ENCODE results near the gene CLCN2. TPM values are rescaled to one million over a fixed set of nuclear protein-coding genes. Genes with fewer than 3 reads are reported as not detected.
"Not testable (repeated sequence)": the region's sequence is repeated elsewhere in the genome, so short reads cannot be mapped to it uniquely, and the experiment has no call there.

CLCN2 gene
- total RNA-seq, 1 donor from 2014 or later, result 9.0 TPM

GRCh38 chr3:184343200-184343876, 18.1 kb downstream of the CLCN2 start:
- H4K20me1 ChIP-seq (ENCODE audit: insufficient read depth, low read length), result peaks cover 31% of the 10 kb centered on the region
- no peaks in the 10 kb centered on the region for H3K36me3 ChIP-seq (ENCODE audit: insufficient read depth, low read length)
- no peak overlapping the region for H3K27ac ChIP-seq (ENCODE audit: low read depth, low read length)
- Mint-ChIP-seq H3K36me3 (ENCODE audit: low read depth, unreplicated experiment) (peaks cover 18% of the 10 kb centered on the region), H3K27me3 (ENCODE audit: low read depth, unreplicated experiment) (no peaks in the 10 kb centered on the region), H3K9me3 (ENCODE audit: unreplicated experiment) (no peaks in the 10 kb centered on the region), H3K27ac (ENCODE audit: unreplicated experiment) (no peak overlapping the region), H3K4me3 (ENCODE audit: unreplicated experiment) (peak overlapping the region; percentile 60), H3K4me1 (ENCODE audit: low read depth, unreplicated experiment) (peaks cover 39% of the 10 kb centered on the region)
- no peaks in the 10 kb centered on the region for H3K27me3 ChIP-seq (ENCODE audit: insufficient read depth, low read length)
- H3K4me3 ChIP-seq (ENCODE audit: insufficient read depth, low read depth, low read length), result no peak overlapping the region
- peaks cover 38% of the 10 kb centered on the region for H3K4me1 ChIP-seq (ENCODE audit: insufficient read depth, low read length)
- DNase-seq (ENCODE audit: low read depth) (no peak), FAIRE-seq (no peak)
- H3K9ac ChIP-seq (ENCODE audit: low read length), result no peak overlapping the region
- no peak overlapping the region for H2AFZ ChIP-seq (ENCODE audit: low read depth, low read length)
- no peaks in the 10 kb centered on the region for H3K9me3 ChIP-seq (ENCODE audit: insufficient read depth, low read depth, low read length)
- H3K79me2 ChIP-seq (ENCODE audit: insufficient read depth, low read length), result peaks cover 8% of the 10 kb centered on the region
- no peak for TF ChIP-seq EZH2 (IDR thresholded peaks at IDR 0.05; ENCODE audit: insufficient read depth, low read length)
- TF ChIP-seq CTCF (IDR thresholded peaks at IDR 0.05; ENCODE audit: insufficient read depth, low read depth, low read length), result no peak
- H3K4me2 ChIP-seq (ENCODE audit: low read length), result peak overlapping the region; percentile 19

- no peak for DNase-seq (ENCODE audit: low read depth)
- Histone ChIP-seq H3K9ac (ENCODE audit: low read length) (no peak overlapping the region), H3K4me1 (ENCODE audit: insufficient read depth, low read length) (peaks cover 52% of the 10 kb centered on the region), H3K27ac (ENCODE audit: low read depth, low read length) (no peak overlapping the region), H3K9me3 (ENCODE audit: insufficient read depth, low read depth, low read length) (no peaks in the 10 kb centered on the region), H3K79me2 (ENCODE audit: insufficient read depth, low read length) (peaks cover 15% of the 10 kb centered on the region), H4K20me1 (ENCODE audit: insufficient read depth, low read length) (peaks cover 31% of the 10 kb centered on the region), H2AFZ (ENCODE audit: low read depth, low read length) (no peak overlapping the region), H3K27me3 (ENCODE audit: insufficient read depth, low read length) (no peaks in the 10 kb centered on the region), H3K4me3 (ENCODE audit: insufficient read depth, low read depth, low read length) (no peak overlapping the region), H3K4me2 (ENCODE audit: low read length) (no peak overlapping the region), H3K36me3 (ENCODE audit: insufficient read depth, low read length) (no peaks in the 10 kb centered on the region)
- H3K27ac Mint-ChIP-seq (ENCODE audit: unreplicated experiment), result no peak overlapping the region
- no peak overlapping the region for H3K4me3 Mint-ChIP-seq (ENCODE audit: unreplicated experiment)
- H3K4me1 Mint-ChIP-seq (ENCODE audit: low read depth, unreplicated experiment), result peaks cover 46% of the 10 kb centered on the region
- H3K36me3 Mint-ChIP-seq (ENCODE audit: low read depth, unreplicated experiment), result peaks cover 20% of the 10 kb centered on the region
- TF ChIP-seq CTCF (IDR thresholded peaks at IDR 0.05; ENCODE audit: insufficient read depth, low read depth, low read length), result no peak
- TF ChIP-seq EZH2 (IDR thresholded peaks at IDR 0.05; ENCODE audit: insufficient read depth, low read length), result no peak
- FAIRE-seq, result no peak
- H3K27me3 Mint-ChIP-seq (ENCODE audit: low read depth, unreplicated experiment), result no peaks in the 10 kb centered on the region
- no peaks in the 10 kb centered on the region for H3K9me3 Mint-ChIP-seq (ENCODE audit: unreplicated experiment)
These were observed 19.5 kb downstream of the CLCN2 start for GRCh38 chr3:184341925-184342324.

DNA sequence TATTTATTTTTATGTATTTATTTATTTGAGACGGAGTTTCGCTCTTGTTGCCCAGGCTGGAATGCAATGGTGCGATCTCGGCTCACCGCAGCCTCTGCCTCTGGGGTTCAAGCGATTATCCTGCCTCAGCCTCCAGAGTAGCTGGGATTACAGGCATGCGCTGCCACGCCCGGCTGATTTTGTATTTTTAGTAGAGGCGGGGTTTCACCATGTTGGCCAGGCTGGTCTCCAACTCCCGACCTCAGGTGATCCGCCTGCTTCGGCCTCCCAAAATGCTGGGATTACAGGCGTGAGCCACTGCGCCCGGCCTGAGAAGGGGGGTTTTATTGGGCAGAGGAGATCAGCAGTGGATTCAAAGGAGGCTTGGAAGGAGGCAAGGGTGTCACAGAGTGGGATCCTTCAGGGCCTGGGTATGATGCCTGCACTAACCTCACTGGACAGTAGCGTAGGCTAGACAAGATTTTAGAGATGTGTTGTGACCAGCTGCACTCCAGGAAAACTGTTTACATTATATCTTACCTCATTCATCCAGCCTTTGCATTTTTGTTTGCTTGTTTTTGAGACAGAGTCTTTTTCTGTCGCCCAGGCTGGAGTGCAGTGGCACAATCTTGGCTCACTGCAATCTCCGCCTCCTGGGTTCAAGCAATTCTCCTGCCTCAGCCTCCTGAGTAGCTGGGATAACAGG, 21.8 kb downstream of the CLCN2 start:
- Mint-ChIP-seq H3K36me3 (ENCODE audit: low read depth, unreplicated experiment) (peaks cover 15% of the 10 kb centered on the region), H3K4me1 (ENCODE audit: low read depth, unreplicated experiment) (peaks cover 52% of the 10 kb centered on the region)
- not testable (repeated sequence) for H3K4me3 ChIP-seq (ENCODE audit: insufficient read depth, low read depth, low read length); H2AFZ ChIP-seq (ENCODE audit: low read depth, low read length); H3K9me3 ChIP-seq (ENCODE audit: insufficient read depth, low read depth, low read length); H3K4me3 Mint-ChIP-seq (ENCODE audit: unreplicated experiment); H3K9me3 Mint-ChIP-seq (ENCODE audit: unreplicated experiment); H3K9ac ChIP-seq (ENCODE audit: low read length); FAIRE-seq; H3K4me2 ChIP-seq (ENCODE audit: low read length); H3K27me3 ChIP-seq (ENCODE audit: insufficient read depth, low read length); H3K27ac Mint-ChIP-seq (ENCODE audit: unreplicated experiment); H3K27ac ChIP-seq (ENCODE audit: low read depth, low read length); DNase-seq (ENCODE audit: low read depth); H3K27me3 Mint-ChIP-seq (ENCODE audit: low read depth, unreplicated experiment); H3K36me3 ChIP-seq (ENCODE audit: insufficient read depth, low read length)
- Histone ChIP-seq H3K4me1 (ENCODE audit: insufficient read depth, low read length) (peaks cover 63% of the 10 kb centered on the region), H4K20me1 (ENCODE audit: insufficient read depth, low read length) (peaks cover 43% of the 10 kb centered on the region), H3K79me2 (ENCODE audit: insufficient read depth, low read length) (peaks cover 21% of the 10 kb centered on the region)

All from astrocyte (in vitro differentiated cells and primary cell).